Activated T-helper 2 cell treated with anti-CD3 and anti-CD28 coated beads, Interferon-gamma antibody, Interleukin-2, Interleukin-4, amounts not matched to agents 10 μg/mL and 5 μg/mL and 100 μg/mL, durations not matched to agents 14 hours and 24 hours and 36 hours (primary cell): ENCODE results near the gene RSU1. TPM values are rescaled to one million over a fixed set of nuclear protein-coding genes. Genes with fewer than 3 reads are reported as not detected.
"Not testable (repeated sequence)": the region's sequence is repeated elsewhere in the genome, so short reads cannot be mapped to it uniquely, and the experiment has no call there.

Experiments
- DNase-seq: peaks from one replicate; pipeline ENCODE4 v3.0.0; 2021; ENCODE audit warnings: low spot score
- H3K27ac Mint-ChIP-seq: one replicate; pipeline ENCODE4 v1.8.0; 2021; ENCODE audit warnings: mixed read lengths
- H3K27me3 Mint-ChIP-seq: one replicate; pipeline ENCODE4 v1.8.0; 2021; ENCODE audit warnings: low read depth, mixed read lengths
- H3K36me3 Mint-ChIP-seq: one replicate; pipeline ENCODE4 v1.8.0; 2021; ENCODE audit warnings: low read depth, mixed read lengths
- H3K4me1 Mint-ChIP-seq: one replicate; pipeline ENCODE4 v1.8.0; 2021; ENCODE audit warnings: low read depth, mixed read lengths
- H3K4me3 Mint-ChIP-seq: one replicate; pipeline ENCODE4 v1.8.0; 2021; ENCODE audit warnings: low read depth, mild to moderate bottlenecking, moderate library complexity, mixed read lengths
- H3K9me3 Mint-ChIP-seq: one replicate; pipeline ENCODE4 v1.8.0; 2021; ENCODE audit warnings: mixed read lengths
- intact Hi-C: fragments of 100-400 bp; cut with micrococcal nuclease; formaldehyde crosslinking; loops from one replicate; pipeline ENCODE4 v1.15.1; 2023
- total RNA-seq: library from RNA; stranded (reverse); gene quantifications from 2 replicates; pipeline ENCODE4 v1.2.3, GENCODE V29; 2022

RSU1 gene
- total RNA-seq, 1 donor from 2014 or later, result 49.1 TPM

- H3K4me3 Mint-ChIP-seq, result no peak overlapping the region
- no peak for DNase-seq
- no peaks in the 10 kb centered on the region for H3K36me3 Mint-ChIP-seq
- H3K27ac Mint-ChIP-seq, result no peak overlapping the region
- intact Hi-C loops, result no loop called here
- no peaks in the 10 kb centered on the region for H3K9me3 Mint-ChIP-seq
- peaks cover 26% of the 10 kb centered on the region for H3K27me3 Mint-ChIP-seq
- H3K4me1 Mint-ChIP-seq, result peaks cover 2% of the 10 kb centered on the region
These were observed 28.0 kb upstream of the RSU1 start for GRCh38 chr10:16845248-16845647.

GRCh38 chr10:16843252-16843870 is 26.1 kb upstream of the RSU1 start:
- Mint-ChIP-seq H3K36me3 (no peaks in the 10 kb centered on the region), H3K27ac (no peak overlapping the region), H3K4me3 (no peak overlapping the region), H3K27me3 (peaks cover 17% of the 10 kb centered on the region), H3K4me1 (peaks cover 2% of the 10 kb centered on the region), H3K9me3 (no peaks in the 10 kb centered on the region)
- no peak for DNase-seq
- intact Hi-C loops, result loop anchor here (1.0 to 5.0 kb wide), 3 partner anchors 184 to 584 kb away; no protein-coding TSS in a partner anchor

DNA sequence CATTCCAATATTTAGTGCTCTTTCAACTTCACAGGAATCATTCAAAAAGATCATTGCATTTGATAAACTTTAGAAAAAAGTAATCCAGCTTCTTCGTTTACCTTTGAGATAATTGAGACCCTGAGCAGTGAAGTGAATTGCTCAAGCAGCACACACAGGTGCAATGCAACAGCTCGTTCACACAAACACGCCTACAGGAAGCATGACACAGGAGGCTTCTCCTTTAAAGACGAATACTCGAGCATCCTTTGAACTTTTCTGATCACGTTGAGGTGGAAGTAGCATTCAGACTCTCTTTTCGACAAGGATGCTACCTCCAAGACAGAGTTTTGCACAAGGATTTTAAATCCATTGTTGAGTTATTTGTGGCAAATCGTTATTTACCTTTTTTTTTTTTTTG is 18.0 kb upstream of the RSU1 start:
- Mint-ChIP-seq H3K27ac (no peak overlapping the region), H3K36me3 (no peaks in the 10 kb centered on the region)

DNA sequence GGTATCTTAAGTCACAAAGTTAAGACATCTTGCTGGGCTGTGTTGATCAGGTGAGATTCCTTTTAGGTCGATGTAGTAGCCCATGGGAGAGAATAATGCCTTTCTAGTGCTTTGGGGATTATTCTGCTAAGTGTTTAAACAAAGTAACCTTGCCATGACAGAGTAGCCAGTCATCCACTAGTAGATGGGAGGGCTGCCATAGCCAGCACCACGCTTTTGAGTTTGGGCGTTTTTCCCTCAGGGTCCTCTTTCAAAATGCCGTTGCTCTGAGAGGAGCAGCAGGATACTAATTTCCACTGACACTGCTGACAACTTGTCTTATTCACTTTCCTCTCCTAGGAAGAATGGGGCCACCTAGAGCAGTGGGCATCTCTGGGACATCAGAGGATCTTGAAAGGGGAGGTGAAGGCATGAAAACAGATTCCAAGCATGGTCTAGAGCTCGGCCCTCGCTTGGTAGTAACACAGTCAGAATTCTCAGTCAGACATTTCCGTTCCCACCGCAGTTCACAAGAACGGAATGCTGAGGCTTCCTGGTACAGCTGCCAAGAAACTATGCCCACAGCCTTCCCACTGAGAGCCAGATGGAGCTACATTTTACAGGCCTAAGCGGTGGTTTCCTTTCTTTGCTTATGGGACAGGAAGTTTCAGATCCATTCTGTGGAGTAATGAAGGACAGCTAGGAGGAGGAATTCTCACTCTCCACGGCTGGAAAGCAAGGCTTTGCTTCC is 15.3 kb upstream of the RSU1 start:
- H3K4me1 Mint-ChIP-seq, result peaks cover 22% of the 10 kb centered on the region
- H3K27ac Mint-ChIP-seq, result no peak overlapping the region
- no peak for DNase-seq
- intact Hi-C loops, result no loop called here
- no peak overlapping the region for H3K4me3 Mint-ChIP-seq
- no peaks in the 10 kb centered on the region for H3K9me3 Mint-ChIP-seq
- peaks cover 8% of the 10 kb centered on the region for H3K27me3 Mint-ChIP-seq
- no peaks in the 10 kb centered on the region for H3K36me3 Mint-ChIP-seq

More for the DNA sequence above, 18.0 kb upstream of the RSU1 start:
- H3K27me3 Mint-ChIP-seq, result peaks cover 9% of the 10 kb centered on the region
- no peaks in the 10 kb centered on the region for H3K9me3 Mint-ChIP-seq
- peaks cover 20% of the 10 kb centered on the region for H3K4me1 Mint-ChIP-seq
- intact Hi-C loops, result no loop called here
- no peak overlapping the region for H3K4me3 Mint-ChIP-seq
- DNase-seq, result no peak

- H3K27me3 Mint-ChIP-seq, result peaks cover 19% of the 10 kb centered on the region
- H3K4me1 Mint-ChIP-seq, result peaks cover 5% of the 10 kb centered on the region
- intact Hi-C loops, result loop anchor here (1.0 to 2.0 kb wide), 2 partner anchors 429 to 602 kb away; no protein-coding TSS in a partner anchor
- H3K4me3 Mint-ChIP-seq, result no peak overlapping the region
- no peaks in the 10 kb centered on the region for H3K9me3 Mint-ChIP-seq
- H3K36me3 Mint-ChIP-seq, result no peaks in the 10 kb centered on the region
- DNase-seq, result no peak
- H3K27ac Mint-ChIP-seq, result no peak overlapping the region
These were observed 11.5 kb upstream of the RSU1 start for GRCh38 chr10:16828701-16829175.

GRCh38 chr10:16828114-16828568 is 10.9 kb upstream of the RSU1 start:
- H3K36me3 Mint-ChIP-seq, result no peaks in the 10 kb centered on the region
- DNase-seq, result peak; percentile 46
- intact Hi-C loops, result loop anchor here (1.0 to 2.0 kb wide), 2 partner anchors 429 to 603 kb away; no protein-coding TSS in a partner anchor
- H3K4me3 Mint-ChIP-seq, result no peak overlapping the region
- H3K27ac Mint-ChIP-seq, result no peak overlapping the region
- H3K4me1 Mint-ChIP-seq, result peaks cover 5% of the 10 kb centered on the region
- H3K27me3 Mint-ChIP-seq, result peaks cover 16% of the 10 kb centered on the region
- H3K9me3 Mint-ChIP-seq, result peaks cover 4% of the 10 kb centered on the region

DNA sequence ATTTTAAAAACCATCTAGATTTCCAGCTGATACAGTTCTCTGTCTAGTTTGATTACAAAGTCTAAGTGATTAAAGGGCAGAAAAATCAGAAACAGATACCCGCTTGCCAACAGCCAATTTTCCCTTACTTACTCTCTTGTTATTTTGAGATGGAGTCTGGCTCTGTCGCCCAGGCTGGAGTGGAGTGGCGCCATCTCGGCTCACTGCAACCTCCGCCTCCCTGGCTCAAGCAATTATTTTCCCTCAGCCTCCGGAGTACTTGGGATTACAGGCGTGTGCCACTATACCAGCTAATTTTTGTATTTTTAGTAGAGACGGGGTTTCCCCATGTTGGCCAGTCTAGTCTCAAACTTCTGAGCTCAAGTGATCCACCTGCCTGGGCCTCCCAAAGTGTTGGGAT is 10.2 kb upstream of the RSU1 start:
- DNase-seq, H3K27ac Mint-ChIP-seq, H3K4me1 Mint-ChIP-seq, H3K4me3 Mint-ChIP-seq, intact Hi-C loops, H3K36me3 Mint-ChIP-seq, H3K9me3 Mint-ChIP-seq: not testable (repeated sequence)
- peaks cover 12% of the 10 kb centered on the region for H3K27me3 Mint-ChIP-seq

GRCh38 chr10:16822726-16823360 is 5.6 kb upstream of the RSU1 start:
- Mint-ChIP-seq H3K4me1 (peaks cover 9% of the 10 kb centered on the region), H3K4me3 (no peak overlapping the region), H3K36me3 (peaks cover 7% of the 10 kb centered on the region), H3K27ac (no peak overlapping the region), H3K27me3 (peaks cover 21% of the 10 kb centered on the region), H3K9me3 (peaks cover 25% of the 10 kb centered on the region)
- DNase-seq, result no peak
- intact Hi-C loops, result no loop called here

DNA sequence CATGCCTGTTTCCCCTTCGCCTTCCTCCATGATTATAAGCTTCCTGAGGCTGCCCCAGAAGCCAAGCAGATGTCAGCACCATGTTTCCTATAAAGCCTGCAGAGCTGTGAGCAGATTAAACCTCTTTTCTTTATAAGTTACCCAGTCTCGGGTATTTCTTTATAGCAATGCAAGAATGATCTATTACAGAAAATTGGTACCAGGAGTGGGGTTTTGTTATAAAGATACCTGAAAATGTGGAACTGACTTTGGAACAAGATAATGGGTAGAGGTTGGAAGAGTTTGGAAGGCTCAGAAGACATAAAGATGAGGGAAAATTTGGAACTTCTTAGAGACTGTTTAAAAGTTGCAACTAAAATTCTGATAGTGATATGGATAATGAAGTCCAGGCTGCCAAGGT is 4.8 kb upstream of the RSU1 start:
- no peak overlapping the region for H3K4me3 Mint-ChIP-seq
- H3K36me3 Mint-ChIP-seq, result peaks cover 8% of the 10 kb centered on the region
- peaks cover 25% of the 10 kb centered on the region for H3K9me3 Mint-ChIP-seq
- H3K27me3 Mint-ChIP-seq, result peaks cover 21% of the 10 kb centered on the region
- DNase-seq, result no peak
- intact Hi-C loops, result no loop called here
- H3K4me1 Mint-ChIP-seq, result peaks cover 11% of the 10 kb centered on the region
- H3K27ac Mint-ChIP-seq, result no peak overlapping the region

DNA sequence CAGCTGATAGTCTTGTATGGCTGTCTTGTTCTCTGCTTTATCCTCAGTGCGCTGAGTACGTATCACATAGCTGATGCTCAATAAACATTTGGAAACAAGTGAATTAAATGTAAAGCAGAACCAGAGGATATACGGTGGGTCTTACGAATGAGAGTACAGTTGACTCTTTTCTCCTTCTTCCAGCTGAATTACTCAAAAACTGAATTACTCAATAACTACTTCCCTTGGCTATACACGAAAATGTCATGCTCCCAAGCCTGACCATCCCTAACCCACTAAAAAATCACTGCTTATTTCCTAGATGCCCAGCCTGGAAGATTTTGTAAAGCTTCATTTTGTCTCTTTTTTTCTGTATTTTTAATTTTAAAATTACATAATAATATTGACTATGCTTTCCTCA is 3.2 kb upstream of the RSU1 start:
- Mint-ChIP-seq H3K27ac (no peak overlapping the region), H3K4me3 (no peak overlapping the region), H3K9me3 (peaks cover 25% of the 10 kb centered on the region), H3K4me1 (peaks cover 20% of the 10 kb centered on the region), H3K36me3 (peaks cover 13% of the 10 kb centered on the region), H3K27me3 (peaks cover 16% of the 10 kb centered on the region)
- intact Hi-C loops, result no loop called here
- no peak for DNase-seq

DNA sequence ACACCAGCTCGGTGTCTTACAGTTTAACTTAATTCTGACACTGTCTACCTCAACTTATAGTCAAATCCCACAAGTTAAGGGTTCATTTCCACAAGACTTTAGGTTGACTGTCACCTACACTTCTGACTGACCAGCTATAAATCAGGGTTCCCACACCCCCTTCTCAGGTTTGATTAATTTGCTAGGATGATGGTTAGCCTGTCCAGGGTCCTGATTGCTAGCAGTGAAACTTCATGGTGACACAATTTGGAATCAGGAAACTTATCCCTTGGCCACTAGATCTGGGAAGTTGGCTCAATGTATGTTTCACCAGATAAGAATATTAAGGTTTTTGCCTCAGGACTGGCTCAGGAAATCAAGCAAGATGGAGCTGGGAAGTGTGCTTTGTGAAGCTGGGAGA is 2.8 kb upstream of the RSU1 start:
- peaks cover 14% of the 10 kb centered on the region for H3K27me3 Mint-ChIP-seq
- peaks cover 22% of the 10 kb centered on the region for H3K4me1 Mint-ChIP-seq
- no peak for DNase-seq
- peaks cover 25% of the 10 kb centered on the region for H3K9me3 Mint-ChIP-seq
- H3K27ac Mint-ChIP-seq, result no peak overlapping the region
- intact Hi-C loops, result no loop called here
- peaks cover 17% of the 10 kb centered on the region for H3K36me3 Mint-ChIP-seq
- no peak overlapping the region for H3K4me3 Mint-ChIP-seq

DNA sequence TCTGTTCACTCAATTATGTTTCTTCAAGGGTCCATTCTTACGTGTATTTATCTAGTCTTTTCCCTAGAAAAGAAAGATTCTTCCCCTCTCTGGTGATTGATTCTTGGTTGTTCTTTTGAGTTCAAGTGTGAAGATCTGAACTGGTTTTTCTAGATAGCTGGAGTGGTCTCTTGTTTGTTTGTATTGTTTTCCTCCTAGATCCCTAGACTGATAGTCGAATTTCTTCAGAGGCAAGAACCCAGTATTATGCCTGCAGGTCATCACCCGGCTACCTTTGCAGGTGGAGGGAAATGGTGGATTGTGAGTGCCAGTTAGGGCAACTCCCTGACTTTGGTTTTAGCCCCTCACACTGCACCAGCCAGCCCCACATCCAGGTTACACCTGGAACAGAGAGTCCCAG is 2.2 kb upstream of the RSU1 start:
- H3K9me3 Mint-ChIP-seq, result peaks cover 25% of the 10 kb centered on the region
- no peak overlapping the region for H3K27ac Mint-ChIP-seq
- DNase-seq, result no peak
- intact Hi-C loops, result loop anchor here (5.0 to 10.0 kb wide), 2 partner anchors 917 to 1835 kb away; partner anchors contain the start of genes ARL5B and NSUN6
- H3K36me3 Mint-ChIP-seq, result peaks cover 21% of the 10 kb centered on the region
- H3K4me3 Mint-ChIP-seq, result peak overlapping the region; percentile 24
- peaks cover 10% of the 10 kb centered on the region for H3K27me3 Mint-ChIP-seq
- peaks cover 25% of the 10 kb centered on the region for H3K4me1 Mint-ChIP-seq
